ENCODE results near the gene LAMC3. TPM values are rescaled to one million over a fixed set of nuclear protein-coding genes. Genes with fewer than 3 reads are reported as not detected.

LAMC3 gene
- total and polyA plus RNA-seq, 4 donors: 14.4 to 24.1 (median 17.8) TPM

GRCh38 chr9:130985029-130985428, 23.9 kb upstream of the LAMC3 start:
- H3K4me1 ChIP-seq (ENCODE audit: control insufficient read depth, insufficient read depth, low read length): peaks cover 24% of the 10 kb centered on the region
- no peaks in the 10 kb centered on the region for H3K9me3 ChIP-seq (ENCODE audit: control insufficient read depth, insufficient read depth, low read length)
- DNase-seq (ENCODE audit: low read depth in 4 of 6, low spot score in 6 of 6): no peak
- no peaks in the 10 kb centered on the region for H3K36me3 ChIP-seq (ENCODE audit: control insufficient read depth, insufficient read depth, low read length)
- H3K27me3 ChIP-seq (ENCODE audit: control insufficient read depth, insufficient read depth, low read length): peaks cover 3% of the 10 kb centered on the region
- no peak overlapping the region for H3K27ac ChIP-seq (ENCODE audit: low read depth, low read length)
- no peak overlapping the region for H3K4me3 ChIP-seq (ENCODE audit: low read depth, low read length)
- 83% methylated on average over 5 of the region's 6 CpGs for WGBS (ENCODE audit: insufficient coverage)

- no peak overlapping the region for H3K27ac ChIP-seq (ENCODE audit: low read depth, low read length)
- DNase-seq (ENCODE audit: low read depth in 4 of 6, low spot score in 6 of 6): no peak
- WGBS (ENCODE audit: insufficient coverage): 87% methylated on average over 2 of the region's 5 CpGs
- H3K9me3 ChIP-seq (ENCODE audit: control insufficient read depth, insufficient read depth, low read length): no peaks in the 10 kb centered on the region
- H3K4me3 ChIP-seq (ENCODE audit: low read depth, low read length): no peak overlapping the region
- H3K4me1 ChIP-seq (ENCODE audit: control insufficient read depth, insufficient read depth, low read length): peaks cover 24% of the 10 kb centered on the region
- H3K36me3 ChIP-seq (ENCODE audit: control insufficient read depth, insufficient read depth, low read length): no peaks in the 10 kb centered on the region
- H3K27me3 ChIP-seq (ENCODE audit: control insufficient read depth, insufficient read depth, low read length): peaks cover 3% of the 10 kb centered on the region
These were observed 23.3 kb upstream of the LAMC3 start for GRCh38 chr9:130985606-130986162.

- Histone ChIP-seq H3K27ac (ENCODE audit: low read depth, low read length) (no peak overlapping the region), H3K36me3 (ENCODE audit: control insufficient read depth, insufficient read depth, low read length) (no peaks in the 10 kb centered on the region), H3K4me3 (ENCODE audit: low read depth, low read length) (no peak overlapping the region), H3K27me3 (ENCODE audit: control insufficient read depth, insufficient read depth, low read length) (peaks cover 3% of the 10 kb centered on the region), H3K9me3 (ENCODE audit: control insufficient read depth, insufficient read depth, low read length) (no peaks in the 10 kb centered on the region), H3K4me1 (ENCODE audit: control insufficient read depth, insufficient read depth, low read length) (peaks cover 27% of the 10 kb centered on the region)
- 56% methylated on average over 20 of the region's 24 CpGs for WGBS (ENCODE audit: insufficient coverage)
- peak in 1 of 6 donors; percentile 69 for DNase-seq (ENCODE audit: low read depth in 4 of 6, low spot score in 6 of 6)
These were observed 22.5 kb upstream of the LAMC3 start for GRCh38 chr9:130986356-130986965.

GRCh38 chr9:130987054-130987453, 21.9 kb upstream of the LAMC3 start:
- no peaks in the 10 kb centered on the region for H3K36me3 ChIP-seq (ENCODE audit: control insufficient read depth, insufficient read depth, low read length)
- no peaks in the 10 kb centered on the region for H3K9me3 ChIP-seq (ENCODE audit: control insufficient read depth, insufficient read depth, low read length)
- H3K27me3 ChIP-seq (ENCODE audit: control insufficient read depth, insufficient read depth, low read length): peaks cover 3% of the 10 kb centered on the region
- no peak for DNase-seq (ENCODE audit: low read depth in 4 of 6, low spot score in 6 of 6)
- H3K4me1 ChIP-seq (ENCODE audit: control insufficient read depth, insufficient read depth, low read length): peaks cover 28% of the 10 kb centered on the region
- H3K4me3 ChIP-seq (ENCODE audit: low read depth, low read length): no peak overlapping the region
- H3K27ac ChIP-seq (ENCODE audit: low read depth, low read length): no peak overlapping the region
- 74% methylated on average over 3 of the region's 7 CpGs for WGBS (ENCODE audit: insufficient coverage)

GRCh38 chr9:130987738-130988399, 21.1 kb upstream of the LAMC3 start:
- peaks cover 3% of the 10 kb centered on the region for H3K27me3 ChIP-seq (ENCODE audit: control insufficient read depth, insufficient read depth, low read length)

GRCh38 chr9:130988400-130988747, 20.6 kb upstream of the LAMC3 start:
- Histone ChIP-seq H3K9me3 (ENCODE audit: control insufficient read depth, insufficient read depth, low read length) (no peaks in the 10 kb centered on the region), H3K36me3 (ENCODE audit: control insufficient read depth, insufficient read depth, low read length) (no peaks in the 10 kb centered on the region), H3K27me3 (ENCODE audit: control insufficient read depth, insufficient read depth, low read length) (peaks cover 3% of the 10 kb centered on the region), H3K27ac (ENCODE audit: low read depth, low read length) (no peak overlapping the region), H3K4me3 (ENCODE audit: low read depth, low read length) (no peak overlapping the region), H3K4me1 (ENCODE audit: control insufficient read depth, insufficient read depth, low read length) (peaks cover 33% of the 10 kb centered on the region)
- DNase-seq (ENCODE audit: low read depth in 4 of 6, low spot score in 6 of 6): no peak
- WGBS (ENCODE audit: insufficient coverage): 100% methylated on average over 1 of the region's 2 CpGs

More at GRCh38 chr9:130987738-130988399, 21.1 kb upstream of the LAMC3 start:
- H3K4me1 ChIP-seq (ENCODE audit: control insufficient read depth, insufficient read depth, low read length): peaks cover 33% of the 10 kb centered on the region
- DNase-seq (ENCODE audit: low read depth in 4 of 6, low spot score in 6 of 6): no peak
- no peaks in the 10 kb centered on the region for H3K36me3 ChIP-seq (ENCODE audit: control insufficient read depth, insufficient read depth, low read length)
- no peak overlapping the region for H3K4me3 ChIP-seq (ENCODE audit: low read depth, low read length)
- 44% methylated on average over 10 of the region's 10 CpGs for WGBS (ENCODE audit: insufficient coverage)
- no peaks in the 10 kb centered on the region for H3K9me3 ChIP-seq (ENCODE audit: control insufficient read depth, insufficient read depth, low read length)
- no peak overlapping the region for H3K27ac ChIP-seq (ENCODE audit: low read depth, low read length)

- Histone ChIP-seq H3K27me3 (ENCODE audit: control insufficient read depth, insufficient read depth, low read length) (peaks cover 3% of the 10 kb centered on the region), H3K9me3 (ENCODE audit: control insufficient read depth, insufficient read depth, low read length) (no peaks in the 10 kb centered on the region), H3K27ac (ENCODE audit: low read depth, low read length) (no peak overlapping the region), H3K4me3 (ENCODE audit: low read depth, low read length) (no peak overlapping the region), H3K4me1 (ENCODE audit: control insufficient read depth, insufficient read depth, low read length) (peaks cover 33% of the 10 kb centered on the region), H3K36me3 (ENCODE audit: control insufficient read depth, insufficient read depth, low read length) (no peaks in the 10 kb centered on the region)
- 87% methylated on average over 4 of the region's 9 CpGs for WGBS (ENCODE audit: insufficient coverage)
- no peak for DNase-seq (ENCODE audit: low read depth in 4 of 6, low spot score in 6 of 6)
These were observed 20.1 kb upstream of the LAMC3 start for GRCh38 chr9:130988905-130989304.

- peaks cover 3% of the 10 kb centered on the region for H3K27me3 ChIP-seq (ENCODE audit: control insufficient read depth, insufficient read depth, low read length)
- H3K4me1 ChIP-seq (ENCODE audit: control insufficient read depth, insufficient read depth, low read length): peaks cover 33% of the 10 kb centered on the region
- H3K27ac ChIP-seq (ENCODE audit: low read depth, low read length): no peak overlapping the region
- H3K4me3 ChIP-seq (ENCODE audit: low read depth, low read length): no peak overlapping the region
- WGBS (ENCODE audit: insufficient coverage): 86% methylated on average over 16 of the region's 18 CpGs
- DNase-seq (ENCODE audit: low read depth in 4 of 6, low spot score in 6 of 6): no peak
- H3K36me3 ChIP-seq (ENCODE audit: control insufficient read depth, insufficient read depth, low read length): no peaks in the 10 kb centered on the region
- H3K9me3 ChIP-seq (ENCODE audit: control insufficient read depth, insufficient read depth, low read length): no peaks in the 10 kb centered on the region
These were observed 19.6 kb upstream of the LAMC3 start for GRCh38 chr9:130989391-130989790.

GRCh38 chr9:130989891-130990290, 19.1 kb upstream of the LAMC3 start:
- Histone ChIP-seq H3K4me3 (ENCODE audit: low read depth, low read length) (no peak overlapping the region), H3K36me3 (ENCODE audit: control insufficient read depth, insufficient read depth, low read length) (no peaks in the 10 kb centered on the region), H3K4me1 (ENCODE audit: control insufficient read depth, insufficient read depth, low read length) (peaks cover 34% of the 10 kb centered on the region), H3K27ac (ENCODE audit: low read depth, low read length) (no peak overlapping the region), H3K9me3 (ENCODE audit: control insufficient read depth, insufficient read depth, low read length) (no peaks in the 10 kb centered on the region), H3K27me3 (ENCODE audit: control insufficient read depth, insufficient read depth, low read length) (peaks cover 3% of the 10 kb centered on the region)
- 91% methylated on average over 22 of the region's 22 CpGs for WGBS (ENCODE audit: insufficient coverage)
- no peak for DNase-seq (ENCODE audit: low read depth in 4 of 6, low spot score in 6 of 6)
